Left renal cortex interstitium (tissue), 4 donors: ENCODE measurements around the gene WDFY2. TPM values are rescaled to one million over a fixed set of nuclear protein-coding genes. Genes with fewer than 3 reads are reported as not detected.
A peak's percentile ranks its signal among the peaks of the same experiment; 100 is the strongest.

Source experiments
- DNase-seq, 4 donors: peaks; one replicate each; pipeline ENCODE4 v3.0.0-alpha.2; 2013; ENCODE audit warnings: low read depth in 4 of 4, low spot score in 2 of 4, missing footprints in 1 of 4
- polyA plus RNA-seq, 4 donors: library from polyadenylated mRNA; unstranded; fragments of 120-200 nt; gene quantifications; one replicate each; pipeline ENCODE4 v1.2.1, GENCODE V29; 2013; ENCODE audit not compliant: insufficient read length in 4 of 4

WDFY2 gene
- polyA plus RNA-seq, 4 donors = 10.7 to 20.4 (median 14.9) TPM

DNA sequence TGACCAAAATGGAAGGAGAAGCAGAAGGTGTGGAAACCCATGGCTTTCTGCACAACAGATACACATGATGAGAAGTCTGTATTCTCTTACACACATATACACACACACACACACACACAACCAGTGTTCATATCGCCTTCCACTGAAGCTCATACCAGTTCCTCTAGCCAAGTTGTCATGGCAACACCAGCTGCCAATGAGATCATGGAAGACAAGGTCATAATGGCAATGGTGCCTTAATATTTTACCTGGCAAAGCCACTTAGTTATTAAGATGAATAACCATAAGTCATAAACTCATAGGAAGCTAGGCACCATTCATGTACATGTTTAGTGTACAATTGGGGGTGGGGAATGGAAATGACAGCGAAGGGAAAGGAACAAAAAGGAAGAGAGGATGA is 222.3 kb downstream of the WDFY2 start:
- no peak for DNase-seq

DNA sequence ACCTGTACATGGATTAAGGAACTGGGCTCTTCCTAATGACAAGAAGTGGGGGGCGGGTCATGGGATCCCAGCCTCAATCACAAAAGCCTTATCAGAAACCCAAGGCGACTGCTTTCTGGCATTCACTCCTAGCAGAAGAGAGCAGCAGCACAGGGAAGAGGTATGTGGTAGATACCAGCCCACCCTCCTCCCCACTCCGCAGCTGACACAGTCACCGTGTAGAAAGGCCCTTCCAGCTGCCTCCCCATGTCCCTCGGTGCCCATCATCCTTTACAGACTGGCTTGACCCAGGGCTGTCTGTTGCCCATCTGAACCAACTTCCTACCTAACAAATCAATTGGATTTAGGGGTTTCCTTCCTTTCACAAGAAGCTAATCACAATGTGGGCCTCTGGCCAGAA is 222.8 kb downstream of the WDFY2 start:
- no peak for DNase-seq

GRCh38 chr13:51808811-51809210 is 224.5 kb downstream of the WDFY2 start:
- DNase-seq = no peak

DNA sequence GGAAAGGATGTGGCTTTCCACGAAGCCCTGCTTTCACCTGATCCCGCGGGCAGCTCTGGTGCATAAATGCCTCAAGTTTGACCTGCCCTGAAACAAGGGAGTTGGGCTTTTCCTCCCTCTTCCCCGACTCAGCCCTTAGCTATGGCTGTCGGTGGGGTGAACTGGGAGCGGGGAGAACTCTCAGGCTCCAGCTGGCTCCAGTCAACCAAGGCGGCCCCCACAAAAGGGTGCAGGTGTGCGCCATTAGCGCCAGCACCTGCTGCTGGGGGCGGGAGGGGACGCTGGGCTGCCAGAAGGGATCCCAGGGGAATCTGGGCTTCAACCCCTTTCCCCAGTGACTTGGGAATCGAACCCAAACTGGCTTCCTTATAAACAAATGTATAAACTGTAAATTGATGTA is 226.8 kb downstream of the WDFY2 start:
- no peak for DNase-seq

DNA sequence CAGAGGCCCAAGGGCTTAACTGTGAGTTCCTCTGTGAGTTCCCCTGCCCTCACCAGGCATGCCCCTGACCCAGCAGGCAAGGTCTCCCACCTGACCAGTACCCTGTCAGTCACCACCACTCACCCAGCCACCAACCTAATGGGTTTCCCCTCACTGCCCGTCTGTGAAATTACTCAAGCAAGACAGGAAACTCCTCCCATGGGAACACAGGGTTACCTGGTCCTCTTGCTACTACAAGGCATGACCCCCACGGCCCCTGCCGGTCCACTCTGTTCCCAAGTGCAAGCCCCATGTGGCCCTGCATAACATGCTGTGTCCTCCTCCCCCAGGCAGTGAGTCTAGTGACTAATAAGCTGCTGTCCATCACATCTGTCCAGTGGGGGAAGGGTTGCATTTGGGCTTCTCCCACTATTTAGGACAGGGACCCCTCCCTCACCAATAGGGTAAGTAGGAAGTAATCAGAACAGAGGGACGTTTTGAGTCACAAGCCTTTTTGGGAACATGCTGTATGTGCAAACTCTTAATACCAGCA is 227.7 kb downstream of the WDFY2 start:
- DNase-seq = no peak

DNA sequence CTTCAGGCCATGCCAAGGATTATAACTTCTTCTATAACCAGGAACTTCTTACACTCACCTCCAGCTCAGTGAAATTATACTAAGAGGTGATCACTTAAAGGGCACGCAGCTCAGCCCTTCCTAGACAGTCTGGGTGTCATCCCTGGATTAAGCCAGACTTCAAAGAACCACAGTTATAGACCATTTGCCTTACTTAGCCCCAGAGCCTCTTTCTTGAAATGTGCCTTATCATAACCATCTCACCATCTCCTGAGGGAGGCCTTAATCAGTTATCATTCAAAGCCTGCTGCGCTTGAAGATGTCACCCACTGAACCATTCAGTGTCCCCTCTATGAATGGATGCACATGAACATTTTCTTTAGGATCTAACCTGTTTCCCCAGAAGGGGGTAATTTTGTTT is 229.8 kb downstream of the WDFY2 start:
- no peak for DNase-seq

DNA sequence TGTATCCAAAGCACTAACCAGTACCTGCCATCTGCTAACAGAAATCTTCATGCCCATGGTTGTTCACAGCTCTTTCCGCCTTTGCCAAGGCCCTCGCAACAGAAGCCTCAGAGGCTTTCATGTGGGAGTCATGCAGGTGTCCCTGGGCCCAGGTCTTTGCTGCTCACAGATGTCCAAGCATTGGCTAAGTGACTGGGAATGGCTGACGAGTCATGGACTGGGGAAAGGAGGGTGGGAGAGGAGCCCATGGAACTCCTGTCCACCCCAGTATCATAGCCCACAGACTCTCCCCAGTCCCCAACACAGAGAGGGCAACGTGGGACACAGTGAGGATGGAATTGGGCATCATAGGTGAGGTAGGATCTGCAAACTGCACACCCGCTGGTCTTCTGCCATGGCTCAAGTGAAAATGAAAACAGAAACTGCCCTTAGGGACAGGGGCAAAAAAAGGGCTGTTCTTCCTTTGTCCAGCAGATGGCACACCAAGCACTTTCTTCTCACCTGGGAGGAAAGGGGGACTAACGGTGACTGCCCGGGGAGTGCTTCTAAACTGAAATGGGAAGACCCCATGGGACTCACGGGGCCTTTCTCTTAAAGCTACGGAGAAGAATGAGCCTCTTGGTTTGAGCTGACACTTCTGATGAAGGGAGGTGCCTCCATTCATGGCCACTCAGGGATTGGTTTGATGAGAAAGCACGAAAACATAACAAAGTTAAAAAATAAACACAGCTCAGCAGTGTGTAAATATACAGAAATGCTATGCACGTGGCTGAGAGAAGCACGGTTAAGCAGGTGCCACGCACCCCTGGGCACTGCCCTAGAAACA is 230.8 kb downstream of the WDFY2 start:
- peak in 1 of 4 donors; percentile 54 for DNase-seq

DNA sequence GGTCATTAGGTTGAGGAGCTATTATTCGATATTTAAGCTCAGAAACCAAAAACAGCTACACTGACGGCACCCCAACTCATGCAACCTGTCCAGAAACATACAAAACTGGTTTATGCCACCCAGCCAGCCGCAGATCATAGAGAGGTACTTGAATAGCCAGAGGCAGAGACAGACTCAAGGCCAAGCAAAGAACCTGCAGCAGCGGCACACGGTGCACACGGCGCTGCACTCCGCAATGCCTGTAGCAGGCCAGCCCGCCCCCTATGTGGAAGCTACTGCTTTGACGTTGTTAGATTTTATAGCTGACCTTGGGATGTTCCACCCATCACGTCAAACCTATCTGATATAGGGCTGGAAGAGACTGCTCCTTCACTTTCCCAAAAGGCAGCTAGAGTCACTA is 231.6 kb downstream of the WDFY2 start:
- DNase-seq = no peak

DNA sequence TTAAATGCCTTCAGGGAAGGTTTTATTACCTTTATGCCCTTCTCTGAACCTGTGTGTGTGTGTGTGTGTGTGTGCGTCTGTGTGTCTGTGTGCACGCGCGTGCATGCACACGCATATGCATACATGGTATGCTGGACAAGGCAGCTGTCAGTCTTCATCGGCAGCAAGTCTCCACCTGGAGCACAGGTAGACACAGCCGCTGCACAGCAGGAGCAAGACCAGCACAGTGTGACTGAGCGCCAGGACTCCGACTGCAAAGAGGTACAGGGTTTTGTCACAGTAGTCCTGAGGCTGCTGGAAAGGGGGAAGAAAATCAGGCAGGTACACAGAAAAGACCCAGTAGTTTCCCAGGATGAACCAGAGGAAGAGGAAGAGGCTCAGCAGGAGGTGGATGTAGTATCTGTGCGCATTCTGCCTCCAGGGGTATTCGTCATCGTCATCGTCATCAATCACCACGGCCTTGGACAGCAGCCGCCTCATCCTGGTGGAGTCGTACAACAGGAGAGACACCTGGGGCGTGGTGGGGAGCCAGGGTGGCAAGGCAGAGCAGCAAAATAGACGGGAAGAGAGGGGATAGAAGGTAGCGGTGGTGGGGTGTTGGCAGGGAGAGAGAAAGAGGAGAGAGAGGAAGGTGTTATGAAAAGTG is 232.5 kb downstream of the WDFY2 start:
- no peak for DNase-seq

Other genes with a start within 250 kb of the WDFY2 start
- 1 to 10 TPM in 2 of 4 donors, under 1 TPM in 2; 0.10 to 1.3 (median 0.68) TPM for gene SERPINE3, start 244.8 kb upstream of the WDFY2 start, polyA plus RNA-seq
- 10 to 100 TPM; 33.7 to 38.2 (median 36.5) TPM for gene INTS6, start 131.4 kb upstream of the WDFY2 start, polyA plus RNA-seq
- 10 to 100 TPM; 20.3 to 21.9 (median 21.0) TPM for gene DHRS12, start 219.7 kb downstream of the WDFY2 start, polyA plus RNA-seq